HS-27A (cell line): ENCODE measurements around the gene HIVEP3.
A peak's percentile ranks its signal among the peaks of the same experiment; 100 is the strongest.

ENCODE experiments used
- DNase-seq: peaks from one replicate; pipeline ENCODE4 v3.0.0-alpha.2; 2012; ENCODE audit warnings: low read depth, missing footprints

The HIVEP3 gene

GRCh38 chr1:41730806-41731205 lies 187.9 kb downstream of the HIVEP3 start:
- no peak for DNase-seq

DNA sequence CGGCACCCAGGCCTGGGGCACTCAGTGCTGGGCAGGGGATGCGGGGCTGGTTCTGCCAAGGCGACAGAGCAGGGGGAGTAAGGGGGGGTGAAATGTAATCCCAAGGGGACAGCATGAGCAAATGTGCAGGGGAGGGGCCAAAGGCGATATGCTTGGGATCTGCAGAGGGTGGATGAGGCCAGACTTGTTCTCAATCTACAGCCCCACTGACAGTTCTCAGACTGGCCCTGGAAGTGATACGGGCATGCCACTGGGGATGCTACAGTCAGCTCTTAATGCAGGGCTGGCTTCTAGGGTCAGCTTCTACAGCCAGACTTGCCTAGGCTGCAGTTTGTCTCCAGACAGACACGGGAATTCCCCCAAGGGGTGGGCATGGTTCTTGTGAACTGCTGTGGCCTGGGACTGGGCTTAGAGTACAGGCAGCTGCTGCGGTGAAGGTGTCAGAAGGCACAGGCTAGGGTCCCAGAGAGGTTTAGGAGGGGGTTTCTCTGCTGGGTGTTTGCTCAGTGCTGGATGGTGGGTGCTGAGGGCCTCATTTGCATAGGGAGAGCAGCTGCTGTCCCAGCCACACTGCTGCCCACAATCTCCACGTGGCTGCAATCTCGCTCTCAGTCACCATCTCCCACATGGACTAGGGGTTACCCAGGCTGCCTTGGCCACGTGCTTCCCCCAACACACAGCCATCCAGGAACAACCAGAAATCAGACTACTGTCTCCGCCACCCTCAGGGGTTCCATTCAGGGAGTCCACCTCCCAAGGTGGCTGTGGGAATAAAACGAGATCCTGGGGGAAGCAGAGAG lies 190.1 kb downstream of the HIVEP3 start:
- no peak for DNase-seq

GRCh38 chr1:41727749-41728115 lies 191.0 kb downstream of the HIVEP3 start:
- DNase-seq = no peak

DNA sequence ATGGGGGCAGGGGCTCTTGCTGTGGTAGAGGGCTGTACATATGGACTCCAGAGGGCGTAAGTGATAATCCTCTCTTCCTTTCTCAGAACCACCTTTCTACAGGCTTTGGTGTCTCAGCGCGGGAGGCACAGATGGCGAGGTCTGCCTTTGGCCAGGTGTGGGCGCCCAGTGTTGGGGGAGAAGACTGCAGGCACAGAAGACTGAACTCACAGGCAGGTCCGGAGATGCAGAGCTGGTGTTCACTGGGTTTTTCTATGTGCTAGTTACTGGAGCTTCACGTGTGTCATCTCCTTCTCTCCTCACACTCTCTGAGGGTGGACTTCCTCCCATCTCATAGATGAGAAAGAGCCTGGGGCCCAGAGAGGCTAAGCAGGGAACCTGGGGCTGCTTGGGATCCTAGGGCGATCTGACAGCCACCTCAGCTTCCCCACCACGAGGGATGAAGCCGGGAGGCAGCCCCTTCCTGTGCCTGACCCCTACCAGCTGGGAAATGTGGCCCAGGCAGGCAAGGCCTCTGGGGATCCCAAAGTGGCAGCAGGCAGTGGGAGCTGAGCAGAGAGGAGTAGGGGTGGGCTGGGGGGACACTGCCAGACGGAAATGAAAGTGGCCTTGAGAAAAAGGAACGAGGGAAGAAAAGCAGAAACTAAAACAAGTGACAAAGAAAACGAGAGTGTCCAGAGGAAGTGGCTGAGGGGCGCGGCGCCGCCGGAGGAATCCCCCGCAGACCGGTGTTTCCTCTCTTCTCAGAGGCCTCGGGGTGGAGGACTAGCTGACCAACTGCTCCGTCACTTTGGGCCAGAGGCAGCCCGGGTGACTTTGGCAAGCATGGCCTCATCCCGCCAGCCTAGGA lies 191.6 kb downstream of the HIVEP3 start:
- no peak for DNase-seq

DNA sequence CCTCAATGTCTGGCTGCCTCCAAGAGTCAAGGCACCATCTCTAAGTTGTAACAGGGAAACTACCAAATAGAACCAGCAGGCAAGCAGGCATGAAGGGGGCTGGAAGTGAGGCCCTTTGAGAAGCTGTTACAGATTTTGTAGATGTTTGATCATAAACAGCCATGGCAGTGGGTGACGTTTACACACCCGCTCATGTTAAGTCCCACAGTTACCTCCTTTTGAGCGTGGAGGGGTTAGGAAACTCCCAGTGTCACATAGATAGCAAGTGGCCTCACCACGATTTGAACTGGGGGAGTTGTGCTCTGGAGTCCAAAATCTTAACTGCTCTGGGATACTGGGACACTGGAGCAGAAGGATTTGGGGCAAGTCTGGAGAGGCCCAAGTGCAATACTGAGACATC lies 192.4 kb downstream of the HIVEP3 start:
- no peak for DNase-seq

DNA sequence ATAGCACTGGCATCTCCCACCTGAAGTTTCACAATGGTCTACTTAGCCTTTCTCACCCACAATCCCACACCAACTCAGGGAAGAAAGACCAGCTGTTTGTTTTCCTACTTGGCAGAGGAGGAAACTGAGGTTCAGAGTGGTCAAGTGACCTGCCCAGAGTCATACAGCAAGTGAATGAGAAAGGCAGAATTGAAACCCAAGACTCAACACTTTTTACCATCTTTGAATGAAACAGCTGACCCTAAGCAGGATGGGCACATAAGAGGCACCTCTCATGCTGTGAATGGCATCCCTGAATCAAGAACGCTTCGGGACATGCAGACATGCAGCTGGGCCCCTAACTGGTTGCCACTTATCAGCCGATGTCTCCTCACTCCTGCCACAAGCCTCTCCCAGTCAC lies 193.8 kb downstream of the HIVEP3 start:
- DNase-seq = no peak

DNA sequence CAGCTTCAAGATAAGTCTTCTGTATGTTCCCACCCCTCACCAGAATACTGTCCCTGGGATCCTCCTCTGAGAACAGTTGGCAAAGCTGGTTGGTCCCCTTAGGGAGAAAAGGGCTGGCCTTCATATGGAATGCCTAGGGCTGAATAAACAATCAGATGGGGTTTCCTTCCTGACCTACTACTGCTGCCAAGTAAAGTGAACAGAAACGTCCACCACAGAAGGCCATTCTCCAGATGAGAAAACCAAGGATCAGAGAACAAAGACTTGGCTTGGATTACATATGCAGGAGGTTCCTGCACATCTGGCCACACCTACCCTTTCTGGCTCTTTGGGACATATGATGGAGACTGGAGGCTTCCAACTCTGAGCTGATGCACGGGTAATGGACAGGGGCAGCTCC lies 194.5 kb downstream of the HIVEP3 start:
- no peak for DNase-seq

- DNase-seq = no peak
These were observed 194.9 kb downstream of the HIVEP3 start for GRCh38 chr1:41723786-41724185.

DNA sequence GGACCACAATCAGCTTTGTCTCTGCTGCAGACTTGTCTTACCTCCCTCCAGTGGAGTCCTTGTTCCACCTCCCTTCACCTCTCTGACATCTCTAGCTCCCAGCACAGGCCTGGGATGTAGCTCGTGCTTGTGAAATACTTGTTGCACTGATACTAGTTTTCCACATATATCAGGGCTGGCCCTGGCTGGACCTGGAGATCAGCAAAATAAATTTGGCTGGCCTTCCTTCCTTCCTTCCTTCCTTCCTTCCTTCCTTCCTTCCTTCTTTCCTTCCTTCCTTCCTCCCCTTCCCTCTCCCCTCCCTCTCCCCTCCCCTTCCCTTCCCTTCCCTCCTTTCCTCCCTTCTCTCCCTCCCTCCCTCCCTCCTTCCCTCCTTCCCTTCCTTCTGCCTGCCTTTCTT lies 196.5 kb downstream of the HIVEP3 start:
- DNase-seq = no peak

DNA sequence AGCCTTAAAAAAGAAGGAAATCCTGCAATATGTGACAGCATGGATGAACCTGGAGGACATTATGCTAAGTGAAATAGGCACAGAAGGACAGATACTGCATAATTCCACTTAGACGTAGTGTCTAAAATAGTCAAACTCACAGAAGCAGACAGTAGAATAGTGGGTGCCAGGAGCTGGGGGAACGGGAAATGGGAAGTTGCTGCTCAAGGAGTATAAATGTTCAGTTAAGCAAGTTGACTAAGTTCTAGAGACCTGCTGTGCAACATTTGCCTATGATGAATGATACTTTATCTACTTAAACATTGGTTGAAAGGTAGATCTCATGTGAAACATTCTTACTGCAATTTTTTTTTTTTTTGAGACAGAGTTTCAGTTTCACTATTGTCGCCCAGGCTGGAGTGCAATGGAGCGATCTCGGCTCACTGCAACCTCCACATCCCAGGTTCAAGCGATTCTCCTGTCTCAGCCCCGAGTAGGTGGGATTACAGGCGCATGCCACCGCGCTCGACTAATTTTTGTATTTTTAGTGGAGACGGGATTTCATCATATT lies 197.8 kb downstream of the HIVEP3 start:
- no peak for DNase-seq

GRCh38 chr1:41719590-41719989 lies 199.1 kb downstream of the HIVEP3 start:
- no peak for DNase-seq

DNA sequence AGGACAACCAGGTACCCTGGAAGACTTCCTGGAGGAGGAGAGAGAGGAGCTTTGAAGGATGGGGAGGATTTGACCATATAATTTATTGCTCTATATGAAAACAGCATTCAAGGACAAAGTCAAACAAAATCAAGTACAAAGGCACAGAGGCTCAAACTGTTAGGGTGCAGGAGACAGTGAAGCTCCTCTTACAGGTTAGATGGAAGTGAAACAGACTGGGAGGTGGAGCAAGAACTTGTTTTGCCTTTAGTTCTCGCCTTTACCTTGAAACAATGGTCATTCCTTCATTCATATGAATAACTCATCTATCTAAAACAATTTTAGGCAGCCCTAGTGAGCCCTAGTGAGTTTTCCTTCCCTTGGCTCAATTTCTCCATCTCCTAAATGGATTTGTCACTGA lies 199.6 kb downstream of the HIVEP3 start:
- DNase-seq = no peak

DNA sequence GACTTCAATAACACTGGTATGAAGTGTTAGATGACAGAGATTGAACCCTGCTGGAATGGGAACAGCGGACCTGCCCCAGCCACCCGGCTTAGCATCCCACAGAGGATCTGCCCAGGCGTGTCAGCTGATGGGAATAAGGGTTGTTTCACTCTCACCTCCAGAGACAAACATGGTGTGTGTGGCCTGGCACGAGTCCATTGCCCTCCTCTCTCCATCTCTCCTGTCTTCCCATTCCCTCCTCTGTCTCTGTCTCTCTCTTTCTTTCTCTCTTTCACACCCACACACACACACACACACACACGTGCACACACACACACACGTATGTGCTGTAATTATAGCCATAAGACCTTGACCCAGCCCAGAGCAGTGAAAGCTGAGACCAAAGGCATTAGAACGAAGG lies 200.2 kb downstream of the HIVEP3 start:
- no peak for DNase-seq

- no peak for DNase-seq
These were observed 202.3 kb downstream of the HIVEP3 start for GRCh38 chr1:41716188-41717130.

- no peak for DNase-seq
These were observed 203.2 kb downstream of the HIVEP3 start for GRCh38 chr1:41715441-41716095.

- no peak for DNase-seq
These were observed 203.9 kb downstream of the HIVEP3 start for GRCh38 chr1:41714638-41715389.

GRCh38 chr1:41713557-41714327 lies 205.0 kb downstream of the HIVEP3 start:
- DNase-seq = peak; percentile 87

DNA sequence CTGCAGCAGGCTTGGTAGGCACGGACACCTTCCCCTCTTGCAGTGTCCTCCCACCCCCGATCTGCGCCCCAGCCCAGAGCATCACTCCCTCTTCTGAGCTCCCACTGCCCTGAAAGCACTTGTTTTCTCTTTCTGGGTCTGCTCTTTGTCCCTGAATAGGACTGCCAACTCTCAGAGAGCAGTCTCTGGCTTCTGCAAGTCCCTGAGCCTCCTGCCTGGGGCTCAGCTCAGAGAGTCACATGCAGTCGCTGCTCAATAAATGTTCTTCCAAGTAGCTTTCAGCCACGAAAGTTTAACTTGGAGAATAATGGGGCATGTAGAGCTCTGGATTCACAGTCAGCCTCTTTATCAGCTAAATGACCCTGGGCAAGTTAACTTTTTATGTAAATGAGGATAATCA lies 205.6 kb downstream of the HIVEP3 start:
- DNase-seq = no peak

GRCh38 chr1:41712695-41713094 lies 206.0 kb downstream of the HIVEP3 start:
- DNase-seq = no peak

DNA sequence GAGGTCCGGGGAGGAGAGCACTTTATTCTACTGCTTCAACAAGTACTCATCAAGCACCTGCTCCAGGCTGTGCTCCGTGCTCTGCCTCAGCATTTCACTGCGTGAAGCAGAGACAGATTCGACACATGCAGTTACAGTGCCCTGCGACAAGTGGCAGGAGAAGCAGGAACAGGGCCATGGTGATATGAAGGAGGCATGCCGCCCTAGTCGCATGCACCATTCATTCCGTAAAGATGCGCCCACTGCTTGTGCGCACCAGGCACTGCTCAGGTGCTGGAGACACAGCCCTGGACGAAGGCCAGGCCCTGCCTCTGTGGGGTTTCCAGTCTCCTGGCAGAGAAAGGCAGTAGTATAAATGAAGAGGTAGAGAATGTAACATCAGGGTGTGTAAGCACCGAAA lies 206.6 kb downstream of the HIVEP3 start:
- no peak for DNase-seq
